GM18517 (cell line): Measurements from ENCODE around the gene HBA1.
"Not testable (repeated sequence)": the region's sequence is repeated elsewhere in the genome, so short reads cannot be mapped to it uniquely, and the experiment has no call there.

ENCODE experiments used
- ATAC-seq: cut with Tn5 transposase; IDR thresholded peaks from one replicate; pipeline ENCODE4 v1.9.1; 2021; ENCODE audit warnings: mild to moderate bottlenecking, moderate library complexity; ENCODE audit not compliant: unreplicated experiment

The HBA1 gene

GRCh38 chr16:193441-193840 is 17.0 kb downstream of the HBA1 start:
- no peak for ATAC-seq

DNA sequence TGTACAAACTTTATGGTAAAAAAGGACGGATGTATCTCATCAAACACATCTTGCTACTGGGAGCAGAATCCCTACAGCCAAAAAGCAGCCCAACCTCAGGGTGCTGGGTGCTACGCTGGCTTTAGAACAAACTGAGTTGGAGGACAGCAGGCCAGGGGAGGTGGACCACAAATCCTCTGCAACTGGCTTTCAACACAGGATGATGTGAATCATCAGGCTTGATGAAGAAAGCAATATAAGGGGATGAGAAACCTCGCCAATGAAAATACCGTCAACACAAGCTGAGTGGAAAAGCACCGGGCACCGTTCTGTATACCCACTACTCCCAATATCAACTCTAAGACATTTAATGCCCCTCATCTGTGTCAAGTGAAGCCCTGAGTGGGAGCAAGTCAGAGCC is 18.0 kb downstream of the HBA1 start:
- ATAC-seq = no peak

GRCh38 chr16:200388-200787 is 23.9 kb downstream of the HBA1 start:
- no peak for ATAC-seq

DNA sequence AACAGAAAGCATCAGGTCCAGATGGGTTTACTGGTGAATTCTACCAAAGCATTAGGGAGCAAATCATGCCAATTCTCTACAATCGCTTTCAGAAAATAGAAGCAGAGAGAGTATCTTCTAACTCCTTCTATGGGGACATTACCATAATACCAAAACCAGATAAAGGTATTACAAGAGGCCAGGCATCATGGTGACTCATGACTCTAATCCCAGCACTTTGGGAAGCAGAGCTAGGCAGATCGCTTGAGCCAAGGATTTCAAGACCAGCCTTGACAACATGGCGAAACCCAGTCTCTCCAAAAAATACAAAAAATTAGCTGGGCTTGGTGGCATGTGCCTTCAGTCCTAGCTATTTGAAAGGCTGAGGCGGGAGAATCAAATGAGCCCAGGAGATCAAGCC is 26.8 kb downstream of the HBA1 start:
- ATAC-seq = no peak

- not testable (repeated sequence) for ATAC-seq
Observed at GRCh38 chr16:204046-204445, 27.6 kb downstream of the HBA1 start.

- not testable (repeated sequence) for ATAC-seq
Observed at GRCh38 chr16:209359-209758, 32.9 kb downstream of the HBA1 start.

DNA sequence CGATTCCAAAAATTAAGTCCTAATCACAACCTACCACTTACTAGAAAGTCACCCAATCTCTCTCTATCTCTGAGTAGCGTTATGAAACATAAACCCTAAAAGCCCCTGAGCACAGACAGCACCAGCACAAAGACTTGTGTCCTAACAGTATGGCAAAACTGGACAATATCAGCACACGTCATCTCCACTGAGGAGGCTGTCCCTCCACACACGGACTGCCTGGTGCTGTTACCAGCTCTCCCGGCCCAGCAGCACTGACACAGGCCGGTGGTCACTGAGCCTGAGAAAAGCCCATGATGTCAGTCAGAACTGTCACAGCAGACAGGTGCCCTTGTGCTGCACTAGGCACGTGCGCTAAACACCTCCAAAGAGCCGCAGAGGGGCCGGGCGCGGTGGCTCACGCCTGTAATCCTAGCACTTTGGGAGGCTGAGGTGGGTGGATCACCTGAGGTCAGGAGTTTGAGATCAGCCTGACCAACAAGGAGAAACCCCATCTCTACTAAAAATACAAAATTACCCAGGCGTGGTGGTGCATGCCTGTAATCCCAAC is 35.2 kb downstream of the HBA1 start:
- ATAC-seq = not testable (repeated sequence)

GRCh38 chr16:212999-213398 is 36.5 kb downstream of the HBA1 start:
- ATAC-seq = no peak

GRCh38 chr16:220021-220420 is 43.5 kb downstream of the HBA1 start:
- no peak for ATAC-seq
